WTC11 (cell line): ENCODE measurements around the gene MOB2. TPM values are rescaled to one million over a fixed set of nuclear protein-coding genes. Genes with fewer than 3 reads are reported as not detected.

ENCODE experiments used
- ATAC-seq: fragments of 200-7000 bp; cut with Tn5 transposase; 2 replicates; pipeline ENCODE4 v1.10.0; 2021; ENCODE audit warnings: mild to moderate bottlenecking, moderate library complexity
- CTCF ChIA-PET: fragments of 300-600 bp; sonication (Branson Sonifier 250); formaldehyde crosslinking; loops from one replicate; lab custom pipeline; 2021; ENCODE audit warnings: antibody characterized with exemption; lab: Charles Lee
- POLR2A ChIA-PET: fragments of 350-600 bp; sonication (Branson Sonifier 250); formaldehyde crosslinking; loops from one replicate; lab custom pipeline; 2021; ENCODE audit warnings: antibody characterized with exemption; lab: Charles Lee
- DNase-seq: peaks from one replicate; pipeline ENCODE4 v3.0.0; 2021; ENCODE audit warnings: low spot score
- H3K27ac Mint-ChIP-seq: 2 replicates; pipeline ENCODE4 v1.8.0; 2021; ENCODE audit warnings: mixed read lengths
- H3K27me3 Mint-ChIP-seq: 2 replicates; pipeline ENCODE4 v1.8.0; 2021; ENCODE audit warnings: low read depth, mild to moderate bottlenecking, moderate library complexity, mixed read lengths
- H3K36me3 Mint-ChIP-seq: 2 replicates; pipeline ENCODE4 v1.8.0; 2021; ENCODE audit warnings: mixed read lengths
- H3K4me1 Mint-ChIP-seq: 2 replicates; pipeline ENCODE4 v1.8.0; 2022; ENCODE audit warnings: mixed read lengths
- H3K4me3 Mint-ChIP-seq: 2 replicates; pipeline ENCODE4 v1.8.0; 2021; ENCODE audit warnings: mild to moderate bottlenecking, moderate library complexity, mixed read lengths
- H3K9me3 Mint-ChIP-seq: 2 replicates; pipeline ENCODE4 v1.8.0; 2021; ENCODE audit warnings: mixed read lengths
- CBFB ChIP-seq: sonication (generic); formaldehyde crosslinking; IDR thresholded peaks from 2 replicates; pipeline ENCODE4 v1.8.1; 2022; ENCODE audit warnings: mild to moderate bottlenecking, low read depth, missing genetic modification reagents
- CTCF ChIP-seq: fragments of 200-600 bp; IDR thresholded peaks from 2 replicates; pipeline ENCODE4 v1.8.0; 2022; ENCODE audit warnings: antibody characterized with exemption
- E2F5 ChIP-seq: sonication (generic); formaldehyde crosslinking; IDR thresholded peaks from 2 replicates; pipeline ENCODE4 v1.8.1; 2022; ENCODE audit warnings: mild to moderate bottlenecking, moderate library complexity, missing genetic modification reagents
- ELF4 ChIP-seq: sonication (generic); formaldehyde crosslinking; IDR thresholded peaks from 2 replicates; pipeline ENCODE4 v1.8.1; 2022; ENCODE audit warnings: low read depth, mild to moderate bottlenecking, moderate library complexity, missing genetic modification reagents
- ERG ChIP-seq: fragments of 250-450 bp; sonication (Bioruptor Pico); IDR thresholded peaks from 2 replicates; pipeline ENCODE4 v1.8.0; 2021; ENCODE audit warnings: mild to moderate bottlenecking
- ESRRA ChIP-seq: sonication (generic); formaldehyde crosslinking; IDR thresholded peaks from 2 replicates; pipeline ENCODE4 v1.8.1; 2022; ENCODE audit warnings: mild to moderate bottlenecking, missing genetic modification reagents, borderline replicate concordance
- GTF2I ChIP-seq: fragments of 250-450 bp; sonication (Bioruptor Pico); conservative IDR thresholded peaks from 2 replicates; pipeline ENCODE4 v1.4.0; 2021; ENCODE audit warnings: mild to moderate bottlenecking
- JAZF1 ChIP-seq: fragments of 250-450 bp; sonication (Bioruptor Pico); IDR thresholded peaks from 2 replicates; pipeline ENCODE4 v1.9.0; 2021; ENCODE audit warnings: moderate library complexity, mild to moderate bottlenecking, inconsistent platforms
- KAT7 ChIP-seq: sonication (generic); formaldehyde crosslinking; IDR thresholded peaks from 2 replicates; pipeline ENCODE4 v1.8.1; 2023; ENCODE audit warnings: missing genetic modification reagents, mild to moderate bottlenecking, borderline replicate concordance
- NR3C1 ChIP-seq: sonication (generic); formaldehyde crosslinking; conservative IDR thresholded peaks from 2 replicates; pipeline ENCODE4 v1.8.1; 2023; ENCODE audit warnings: low read depth, mild to moderate bottlenecking, missing genetic modification reagents
- PRDM15 ChIP-seq: sonication (generic); formaldehyde crosslinking; IDR thresholded peaks from 2 replicates; pipeline ENCODE4 v1.8.0; 2022; ENCODE audit warnings: missing genetic modification reagents
- TCF7 ChIP-seq: sonication (generic); formaldehyde crosslinking; IDR thresholded peaks from 2 replicates; pipeline ENCODE4 v1.8.0; 2022; ENCODE audit warnings: mild to moderate bottlenecking, low read depth, missing genetic modification reagents, moderate library complexity
- TP53 ChIP-seq: sonication (generic); formaldehyde crosslinking; IDR thresholded peaks from 2 replicates; pipeline ENCODE4 v1.8.1; 2023; ENCODE audit warnings: mild to moderate bottlenecking, missing genetic modification reagents
- ZBTB21 ChIP-seq: sonication (generic); formaldehyde crosslinking; IDR thresholded peaks from 2 replicates; pipeline ENCODE4 v1.8.1; 2023; ENCODE audit warnings: mild to moderate bottlenecking, missing genetic modification reagents, borderline replicate concordance
- ZMAT4 ChIP-seq: fragments of 250-450 bp; sonication (Bioruptor Pico); IDR thresholded peaks from 2 replicates; pipeline ENCODE4 v1.9.0; 2021; ENCODE audit warnings: mild to moderate bottlenecking
- ZNF232 ChIP-seq: sonication (generic); formaldehyde crosslinking; IDR thresholded peaks from 2 replicates; pipeline ENCODE4 v1.8.0; 2022; ENCODE audit warnings: mild to moderate bottlenecking, missing genetic modification reagents
- ZNF396 ChIP-seq: fragments of 250-450 bp; sonication (Bioruptor Pico); IDR thresholded peaks from 2 replicates; pipeline ENCODE4 v1.8.0; 2021; ENCODE audit warnings: mild to moderate bottlenecking, moderate library complexity, borderline replicate concordance
- ZNF512 ChIP-seq: sonication (generic); formaldehyde crosslinking; IDR thresholded peaks from 2 replicates; pipeline ENCODE4 v1.8.1; 2022; ENCODE audit warnings: missing genetic modification reagents, borderline replicate concordance
- ZNF671 ChIP-seq: fragments of 250-450 bp; sonication (Bioruptor Pico); IDR thresholded peaks from 2 replicates; pipeline ENCODE4 v1.8.0; 2021; ENCODE audit warnings: mild to moderate bottlenecking
- ZSCAN18 ChIP-seq: fragments of 250-450 bp; sonication (Bioruptor Pico); IDR thresholded peaks from 2 replicates; pipeline ENCODE4 v2.1.2; 2022; ENCODE audit warnings: mild to moderate bottlenecking, moderate library complexity
- total RNA-seq: library from RNA; stranded (reverse); gene quantifications from 3 replicates; pipeline ENCODE4 v1.2.3, GENCODE V29; 2021

Gene MOB2
- total RNA-seq, 1 experiment from 2014 or later: 21.7 TPM

- no peak for TF ChIP-seq CTCF
- no peak for TF ChIP-seq ELF4 (CRISPR knock-in tag)
- no peak for TF ChIP-seq TCF7
- no peak for TF ChIP-seq ZNF512 (CRISPR knock-in tag)
- TF ChIP-seq NR3C1 (CRISPR knock-in tag): no peak
- TF ChIP-seq CBFB (CRISPR knock-in tag): no peak
- TF ChIP-seq JAZF1 (CRISPR knock-in tag): no peak
- Mint-ChIP-seq H3K36me3 (no peaks in the 10 kb centered on the region), H3K4me1 (no peaks in the 10 kb centered on the region), H3K4me3 (no peak overlapping the region), H3K27me3 (no peaks in the 10 kb centered on the region), H3K27ac (no peak overlapping the region), H3K9me3 (no peaks in the 10 kb centered on the region)
- POLR2A ChIA-PET: no interaction called here
- CTCF ChIA-PET: interaction anchor here (0.7 to 1.0 kb wide), 2 partner anchors 49 to 53 kb away, joined by 3 to 4 read pairs; no protein-coding TSS in a partner anchor
- ATAC-seq: peak; percentile 83
- DNase-seq: peak; percentile 53
Observed at GRCh38 chr11:1458340-1459218, 28.0 kb downstream of the MOB2 start.

GRCh38 chr11:1457856-1458255 lies 28.7 kb downstream of the MOB2 start:
- Mint-ChIP-seq H3K4me3 (no peak overlapping the region), H3K9me3 (no peaks in the 10 kb centered on the region), H3K4me1 (no peaks in the 10 kb centered on the region), H3K36me3 (no peaks in the 10 kb centered on the region), H3K27ac (no peak overlapping the region)
- CTCF ChIA-PET: interaction anchor here (0.7 to 1.0 kb wide), 2 partner anchors 50 to 53 kb away, joined by 3 to 4 read pairs; no protein-coding TSS in a partner anchor
- no peak for DNase-seq
- no peak for ATAC-seq
- no peak for TF ChIP-seq ERG (CRISPR knock-in tag)
- no peak for TF ChIP-seq ZNF671
- TF ChIP-seq ZMAT4 (CRISPR knock-in tag): no peak
- TF ChIP-seq KAT7 (CRISPR knock-in tag): no peak
- TF ChIP-seq, all 79 proteins: peak for 0
- no peaks in the 10 kb centered on the region for H3K27me3 Mint-ChIP-seq
- POLR2A ChIA-PET: no interaction called here

GRCh38 chr11:1457326-1457680 lies 29.3 kb downstream of the MOB2 start:
- H3K4me3 Mint-ChIP-seq: no peak overlapping the region
- no peak overlapping the region for H3K27ac Mint-ChIP-seq
- CTCF ChIA-PET: no interaction called here
- no peaks in the 10 kb centered on the region for H3K27me3 Mint-ChIP-seq
- no peaks in the 10 kb centered on the region for H3K4me1 Mint-ChIP-seq
- POLR2A ChIA-PET: interaction anchor here (0.6 kb wide), 1 partner anchor 329 kb away, joined by 3 read pairs; no protein-coding TSS in a partner anchor
- ATAC-seq: no peak
- no peak for DNase-seq
- H3K9me3 Mint-ChIP-seq: no peaks in the 10 kb centered on the region
- no peaks in the 10 kb centered on the region for H3K36me3 Mint-ChIP-seq
- TF ChIP-seq E2F5 (CRISPR knock-in tag) (no peak), ZBTB21 (CRISPR knock-in tag) (no peak), GTF2I (CRISPR knock-in tag) (no peak), TP53 (CRISPR knock-in tag) (no peak), ESRRA (CRISPR knock-in tag) (no peak), PRDM15 (CRISPR knock-in tag) (no peak), ZNF232 (CRISPR knock-in tag) (no peak), ZSCAN18 (CRISPR knock-in tag) (no peak), ZNF396 (CRISPR knock-in tag) (no peak)
